GM06990 (cell line): ENCODE results near the gene LRRC18.

Experiments used
- DNase-seq: peaks from one replicate; pipeline ENCODE4 v3.0.0-alpha.2; 2011; ENCODE audit not compliant: insufficient read length; ENCODE audit errors: extremely low read depth
- H3K27me3 ChIP-seq: replicated peaks from 2 replicates; pipeline ENCODE4 v1.6.0; 2011; ENCODE audit warnings: low read length; ENCODE audit not compliant: control insufficient read depth, insufficient read depth
- H3K36me3 ChIP-seq: 2 replicates; pipeline ENCODE4 v1.5.1; 2011; ENCODE audit warnings: low read length; ENCODE audit not compliant: control insufficient read depth, insufficient read depth
- H3K4me3 ChIP-seq: replicated peaks from 2 replicates; pipeline ENCODE4 v1.5.1; 2011; ENCODE audit warnings: low read depth, mild to moderate bottlenecking, control low read depth, low read length
- CTCF ChIP-seq: IDR thresholded peaks from 2 replicates; pipeline ENCODE4 v1.5.1; 2011; ENCODE audit warnings: low read length, control low read depth, mild to moderate bottlenecking, inconsistent platforms; ENCODE audit not compliant: insufficient read depth, poor library complexity, severe bottlenecking

The LRRC18 gene

GRCh38 chr10:48899781-48900180 lies 39.9 kb downstream of the LRRC18 start:
- Histone ChIP-seq H3K27me3 (no peaks in the 10 kb centered on the region), H3K36me3 (peaks cover 52% of the 10 kb centered on the region), H3K4me3 (no peak overlapping the region)
- no peak for DNase-seq
- no peak for TF ChIP-seq CTCF

- no peak for DNase-seq
- H3K4me3 ChIP-seq, result no peak overlapping the region
- no peaks in the 10 kb centered on the region for H3K27me3 ChIP-seq
- no peak for TF ChIP-seq CTCF
- peaks cover 59% of the 10 kb centered on the region for H3K36me3 ChIP-seq
Observed at GRCh38 chr10:48898426-48898825, 41.2 kb downstream of the LRRC18 start.

- H3K27me3 ChIP-seq, result no peaks in the 10 kb centered on the region
- H3K36me3 ChIP-seq, result peaks cover 60% of the 10 kb centered on the region
- DNase-seq, result no peak
- no peak overlapping the region for H3K4me3 ChIP-seq
- no peak for TF ChIP-seq CTCF
Observed at GRCh38 chr10:48897441-48897790, 42.2 kb downstream of the LRRC18 start.

GRCh38 chr10:48896756-48897440 lies 42.7 kb downstream of the LRRC18 start:
- TF ChIP-seq CTCF, result no peak
- H3K27me3 ChIP-seq, result no peaks in the 10 kb centered on the region
- H3K36me3 ChIP-seq, result peaks cover 62% of the 10 kb centered on the region
- DNase-seq, result no peak
- H3K4me3 ChIP-seq, result no peak overlapping the region

GRCh38 chr10:48895803-48896195 lies 43.8 kb downstream of the LRRC18 start:
- peaks cover 59% of the 10 kb centered on the region for H3K36me3 ChIP-seq
- TF ChIP-seq CTCF, result no peak
- H3K27me3 ChIP-seq, result no peaks in the 10 kb centered on the region
- H3K4me3 ChIP-seq, result no peak overlapping the region
- DNase-seq, result no peak
